ENCODE results near the gene MACROD2.

MACROD2 gene

DNA sequence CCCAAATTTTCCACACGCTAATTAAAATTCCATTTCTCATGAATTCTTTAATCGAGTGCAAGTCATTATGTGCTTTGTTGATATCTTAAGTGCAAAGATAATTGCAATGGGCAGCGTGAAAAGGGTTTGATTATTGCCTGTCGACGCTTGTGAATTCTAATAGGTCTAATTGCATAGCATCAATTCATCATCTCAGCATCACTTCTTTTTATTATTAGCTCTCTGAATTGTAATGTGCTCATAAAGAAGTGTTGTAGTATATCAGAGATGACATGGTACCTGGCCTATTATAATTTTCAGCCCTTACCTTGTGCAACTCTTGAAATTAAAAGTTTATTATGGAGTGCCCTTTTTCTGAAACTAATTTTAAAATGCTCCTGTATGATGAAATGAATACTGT is 1208.9 kb downstream of the MACROD2 start:
- no peak for DNase-seq

DNA sequence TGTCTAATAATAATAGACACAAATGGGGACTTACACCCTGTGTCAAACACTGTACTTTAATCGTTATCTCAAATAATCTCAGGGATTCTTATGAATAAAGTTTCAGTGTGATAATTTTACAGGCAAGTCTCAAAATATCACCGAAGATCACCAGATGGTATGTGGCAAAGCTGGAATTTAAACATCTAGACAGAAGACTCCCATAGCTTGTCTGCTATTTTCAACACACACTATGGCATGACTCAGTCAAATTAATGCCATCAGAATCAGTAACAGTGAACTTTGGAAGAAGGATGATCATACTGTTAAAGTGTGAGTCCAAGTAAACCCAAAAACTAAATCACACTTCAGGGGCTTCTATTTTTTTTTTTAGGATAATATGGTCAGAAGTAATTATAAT is 1209.7 kb downstream of the MACROD2 start:
- no peak for DNase-seq

DNA sequence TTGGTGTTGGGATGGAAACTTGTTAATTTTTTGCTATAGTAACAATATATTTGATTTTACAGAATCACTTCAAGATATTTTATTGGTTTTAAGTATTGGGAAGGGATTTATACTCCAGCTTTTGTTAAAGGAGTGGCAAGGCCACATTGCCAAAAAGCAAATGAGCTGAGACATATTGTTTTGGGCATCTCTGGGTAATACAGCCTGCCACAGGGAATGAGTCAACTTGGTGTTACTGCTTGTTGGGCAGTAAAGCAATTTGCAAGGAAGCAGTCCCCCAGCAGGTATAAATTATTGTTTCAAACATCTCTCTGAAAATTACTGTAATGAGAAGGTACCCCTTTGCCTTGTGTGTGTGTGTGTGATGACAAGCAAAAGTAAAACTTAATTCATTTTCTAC is 1210.4 kb downstream of the MACROD2 start:
- no peak for DNase-seq

DNA sequence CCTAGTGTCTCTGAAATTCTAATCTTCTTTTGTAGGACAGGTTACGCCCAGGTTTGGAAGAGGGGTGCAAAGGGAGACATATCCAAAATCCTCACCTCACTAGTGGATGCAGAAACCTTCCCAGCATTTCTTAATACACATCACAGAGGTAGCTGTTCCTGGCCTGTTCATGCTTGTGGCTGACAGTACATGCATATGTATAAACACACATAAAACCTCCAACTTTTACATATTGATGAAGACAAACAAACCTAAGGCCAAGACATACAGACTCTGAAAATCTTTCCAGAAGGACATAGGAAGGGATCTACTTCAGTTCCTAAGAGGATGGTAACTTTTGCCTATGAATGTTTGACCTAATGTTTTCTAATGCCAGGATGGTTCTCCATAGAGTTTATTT is 1214.2 kb downstream of the MACROD2 start:
- DNase-seq, result no peak

DNA sequence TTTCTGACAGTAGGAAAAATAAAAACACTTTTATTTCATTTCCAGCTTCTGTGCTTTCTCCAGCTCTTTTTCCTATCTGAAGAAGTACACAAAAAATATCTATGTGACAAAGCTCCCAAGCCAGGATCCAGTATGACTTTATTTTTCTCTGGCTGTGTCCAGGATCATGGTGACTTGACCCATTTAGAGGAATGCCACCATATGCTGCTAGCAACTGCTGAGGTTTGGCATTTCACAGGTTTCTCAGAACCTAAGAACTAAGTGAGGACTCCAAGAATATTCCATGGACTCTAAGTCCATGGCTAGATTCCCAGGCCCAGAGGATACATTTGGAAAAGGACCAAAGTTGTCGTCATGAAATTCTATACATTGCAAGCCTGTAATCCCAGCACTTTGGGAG is 1218.7 kb downstream of the MACROD2 start:
- DNase-seq, result no peak

DNA sequence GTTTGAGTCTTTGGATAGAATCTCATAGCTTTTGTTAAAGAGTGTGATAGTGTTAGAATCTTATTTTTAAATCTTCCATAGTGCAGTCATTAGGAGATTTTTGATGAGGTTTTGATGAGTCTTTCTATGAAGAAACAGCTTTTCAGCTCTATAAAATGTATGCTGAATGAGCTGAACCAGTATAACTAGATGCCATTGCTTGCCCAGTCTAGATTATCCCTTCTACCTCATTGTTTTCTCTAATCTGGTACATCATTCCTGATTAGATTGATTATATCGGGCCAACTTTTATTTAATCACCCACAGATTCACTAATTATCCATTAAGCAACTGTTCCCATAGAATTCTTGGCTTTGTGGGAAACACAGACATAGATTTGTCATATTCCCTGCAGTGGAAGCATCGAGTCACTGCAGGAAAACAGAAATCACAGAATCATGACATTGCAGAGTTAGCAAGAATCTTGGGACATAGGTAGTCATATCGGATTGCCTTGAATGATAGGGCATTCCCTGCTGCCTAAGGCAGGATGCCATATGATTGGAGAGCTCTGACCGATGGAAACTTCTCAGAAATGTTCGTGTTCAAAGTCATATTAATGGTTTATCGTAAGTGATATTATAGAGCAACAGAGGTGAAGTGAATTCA is 1224.8 kb downstream of the MACROD2 start:
- DNase-seq, result no peak

DNA sequence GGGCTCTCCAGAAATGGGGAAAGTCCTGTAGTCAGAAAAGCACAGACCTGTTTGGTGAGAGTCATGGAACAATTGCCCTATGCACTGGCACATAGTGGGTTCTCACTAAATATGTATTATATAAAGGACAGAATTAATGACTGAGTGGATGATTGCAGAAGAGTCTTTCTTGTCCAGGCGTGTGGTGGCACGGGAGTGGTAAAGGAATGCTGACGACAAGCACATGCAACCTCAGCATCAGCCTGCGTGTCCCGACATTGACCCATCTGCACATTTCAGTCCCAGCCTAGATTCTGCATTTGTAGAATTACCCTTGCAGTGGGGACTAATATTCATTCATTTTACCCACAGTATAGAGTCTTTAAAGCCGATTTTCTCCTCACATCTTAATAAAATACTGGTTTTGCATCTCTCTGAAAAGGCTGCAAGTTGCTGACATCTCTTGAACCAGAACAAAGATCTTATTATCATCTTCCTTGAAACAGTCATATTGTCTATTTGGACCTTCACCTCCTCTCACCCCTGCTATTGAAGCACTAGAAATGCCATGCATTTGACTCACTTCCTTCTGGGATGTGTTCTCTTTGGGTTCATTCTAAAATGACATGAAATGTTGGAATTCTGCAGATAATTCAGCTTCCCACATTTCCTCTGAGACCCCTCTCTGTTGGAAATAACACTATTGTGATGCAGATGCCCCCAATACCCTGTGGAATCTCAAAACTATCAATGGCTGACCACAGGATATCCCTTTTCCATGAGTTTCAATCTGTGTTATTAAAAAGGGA is 1225.7 kb downstream of the MACROD2 start:
- DNase-seq, result no peak

DNA sequence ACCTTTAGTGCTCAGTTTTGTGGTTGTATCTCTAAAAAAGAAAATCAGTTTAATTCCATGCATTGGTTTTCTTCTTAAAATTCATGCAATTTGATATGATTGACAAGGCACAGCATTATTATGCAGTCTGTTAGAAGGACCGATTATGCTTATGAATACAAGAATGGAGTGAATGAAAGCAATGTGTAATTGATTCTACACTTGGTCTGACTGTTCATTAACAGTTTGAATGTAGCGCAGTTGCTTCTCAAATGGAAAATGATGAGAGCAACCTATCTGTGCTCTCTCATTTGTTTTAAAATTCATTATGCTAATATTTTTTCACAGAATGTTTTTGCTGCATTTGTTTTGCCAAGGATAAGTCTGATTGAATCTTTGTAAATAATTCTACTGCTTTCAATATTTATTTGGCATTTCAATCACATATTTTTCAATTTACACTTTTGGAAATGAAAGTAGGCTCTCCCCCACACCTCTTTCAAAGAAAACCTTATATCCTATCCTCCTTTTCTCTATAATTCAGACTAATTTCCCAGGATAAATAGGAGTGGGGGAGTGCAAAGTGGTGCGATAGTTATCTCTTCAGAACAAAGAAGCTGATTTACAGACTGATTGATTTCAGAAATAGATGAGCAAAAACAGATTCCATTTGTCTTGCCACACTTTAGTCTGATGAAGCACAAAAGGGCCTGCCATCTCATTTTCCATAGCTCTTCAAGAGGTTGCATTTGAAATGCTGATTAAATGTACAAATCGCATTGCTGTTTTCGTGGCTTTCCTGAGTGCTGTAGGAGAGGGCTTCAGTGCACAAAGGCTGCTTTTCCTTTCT is 1227.4 kb downstream of the MACROD2 start:
- no peak for DNase-seq

DNA sequence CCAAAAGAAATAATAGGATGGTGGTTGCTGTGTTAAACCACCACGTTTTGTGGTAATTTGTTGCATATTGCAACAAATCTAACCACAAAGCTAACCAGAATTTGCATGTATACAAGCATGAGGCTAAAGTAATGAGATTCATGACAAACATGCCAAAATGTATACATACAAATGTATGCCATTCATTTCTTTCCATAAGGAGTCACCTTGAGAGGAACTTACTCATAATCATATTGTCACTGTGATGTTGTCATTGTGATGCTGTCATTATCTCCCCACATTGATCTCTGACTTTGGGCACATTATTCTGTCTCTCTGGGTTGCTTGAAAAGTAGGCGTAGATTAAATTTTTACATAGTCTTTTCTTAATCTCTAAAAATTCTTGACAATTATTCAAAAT is 1228.9 kb downstream of the MACROD2 start:
- no peak for DNase-seq

DNA sequence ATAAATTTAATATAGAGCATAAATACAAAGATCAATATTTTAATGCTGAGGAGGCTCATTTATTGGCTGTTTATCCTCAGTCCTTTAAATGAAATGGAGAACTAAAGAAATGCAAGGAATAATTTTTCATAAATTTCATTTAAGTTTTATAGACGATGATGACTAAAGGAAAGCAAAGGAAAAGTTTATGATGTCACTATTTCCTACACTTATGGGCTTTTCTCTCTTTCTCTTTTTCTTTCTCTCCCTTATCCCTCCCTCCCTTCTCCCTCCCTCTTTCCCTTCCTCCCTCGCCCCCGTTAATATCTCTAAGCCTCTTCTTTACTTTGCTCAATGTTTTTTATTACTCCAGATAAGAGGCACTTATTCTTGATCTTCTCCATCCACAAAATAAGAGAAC is 1231.8 kb downstream of the MACROD2 start:
- no peak for DNase-seq

DNA sequence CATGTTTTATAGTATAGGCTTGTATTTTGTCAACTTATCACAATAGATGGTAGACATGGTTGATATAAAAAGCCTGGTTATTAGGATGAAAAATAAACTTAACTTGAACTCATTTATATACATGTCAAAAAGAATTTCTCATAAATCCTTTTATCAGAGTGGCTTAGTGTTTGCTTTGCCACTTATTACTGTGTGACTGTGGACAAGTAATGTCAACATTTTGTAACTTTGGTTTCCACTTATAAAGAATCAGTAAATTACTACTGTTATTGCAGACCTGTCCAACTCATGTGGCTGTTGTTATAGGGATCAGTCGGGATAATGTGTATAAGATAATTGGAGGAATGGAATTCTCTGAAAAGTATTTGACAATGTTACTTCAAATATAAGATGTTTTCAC is 1236.9 kb downstream of the MACROD2 start:
- no peak for DNase-seq

DNA sequence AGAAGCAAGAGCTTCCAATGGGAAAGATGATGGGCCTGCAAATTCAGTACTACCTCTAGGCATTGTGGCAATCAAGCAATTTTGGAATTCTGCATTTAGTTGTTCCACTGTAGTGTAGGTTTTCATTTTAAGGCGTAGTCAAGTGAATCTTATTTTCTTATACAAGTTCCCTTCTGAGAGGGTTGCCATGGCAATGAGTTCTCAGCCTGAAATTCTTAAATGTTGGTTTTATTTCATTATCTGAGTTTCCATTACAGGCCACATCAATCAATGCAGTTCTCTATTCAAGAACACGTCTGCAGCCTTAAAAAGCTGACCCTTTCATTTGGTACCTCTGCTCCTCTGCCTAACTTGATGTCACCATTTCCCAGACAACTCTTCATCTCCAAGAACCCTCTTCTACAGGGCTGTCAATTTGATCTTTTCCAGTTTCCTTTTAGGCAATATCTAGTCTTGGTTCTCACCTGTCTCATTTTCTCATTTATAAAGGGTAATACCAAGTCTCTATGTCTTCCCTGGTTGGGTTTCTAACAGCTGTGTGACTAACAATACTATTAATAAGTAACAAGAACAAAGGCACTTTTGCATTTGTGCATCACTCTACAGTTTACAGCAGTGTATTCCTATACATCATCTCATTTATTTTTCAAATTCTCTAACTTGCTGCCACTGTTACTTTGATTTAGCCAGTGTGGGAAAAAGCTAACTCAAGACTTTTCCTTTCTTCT is 1240.3 kb downstream of the MACROD2 start:
- no peak for DNase-seq

DNA sequence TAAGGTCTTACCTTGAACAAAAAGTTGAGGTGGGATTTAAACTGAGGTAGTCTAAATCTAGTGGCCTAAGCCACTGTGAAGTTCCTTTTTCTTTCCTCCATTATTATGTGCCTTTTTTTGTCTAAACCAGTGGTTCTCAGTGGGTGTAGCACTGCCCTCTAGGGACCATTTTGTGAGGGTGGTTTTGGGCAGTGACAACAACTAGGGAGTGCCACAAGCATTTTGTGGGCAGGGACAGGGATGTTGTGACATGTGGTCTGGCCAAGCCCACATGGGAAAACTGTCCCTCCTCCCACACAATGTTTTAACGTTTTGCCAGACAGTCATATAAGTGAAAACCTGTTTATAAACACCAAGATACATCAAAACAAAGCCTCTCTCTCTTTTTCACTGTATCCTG is 1241.5 kb downstream of the MACROD2 start:
- DNase-seq, result no peak

DNA sequence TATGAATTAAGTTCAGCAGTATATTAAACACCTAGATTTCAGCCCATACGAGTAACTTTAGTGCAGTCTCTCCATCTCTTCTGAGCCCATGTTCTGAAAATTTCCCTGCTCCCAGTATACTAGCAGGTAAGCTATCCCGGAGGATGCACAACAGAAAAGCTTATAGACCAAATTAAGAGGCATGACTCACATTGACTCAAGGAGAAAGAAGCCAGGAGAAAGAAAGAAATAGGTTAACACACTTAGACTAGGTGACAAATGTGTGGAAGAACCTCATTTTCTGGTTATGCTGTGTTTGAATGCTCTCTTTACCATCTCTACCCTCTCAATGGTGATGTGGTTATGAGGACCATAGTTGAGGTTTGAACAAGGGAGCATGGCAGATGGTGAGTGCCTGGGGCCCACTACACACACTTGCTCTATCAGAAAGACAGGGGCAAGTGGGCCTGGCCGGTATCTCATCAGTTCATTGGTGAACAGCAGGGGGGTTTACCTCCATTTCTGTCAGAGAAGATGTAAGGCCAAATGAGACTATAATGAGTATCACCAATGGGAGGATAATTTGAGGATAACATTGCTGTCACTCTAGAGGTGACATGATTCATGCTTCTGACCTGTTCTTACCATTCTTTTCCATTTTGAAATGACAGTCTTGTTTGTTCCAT is 1244.4 kb downstream of the MACROD2 start:
- no peak for DNase-seq

DNA sequence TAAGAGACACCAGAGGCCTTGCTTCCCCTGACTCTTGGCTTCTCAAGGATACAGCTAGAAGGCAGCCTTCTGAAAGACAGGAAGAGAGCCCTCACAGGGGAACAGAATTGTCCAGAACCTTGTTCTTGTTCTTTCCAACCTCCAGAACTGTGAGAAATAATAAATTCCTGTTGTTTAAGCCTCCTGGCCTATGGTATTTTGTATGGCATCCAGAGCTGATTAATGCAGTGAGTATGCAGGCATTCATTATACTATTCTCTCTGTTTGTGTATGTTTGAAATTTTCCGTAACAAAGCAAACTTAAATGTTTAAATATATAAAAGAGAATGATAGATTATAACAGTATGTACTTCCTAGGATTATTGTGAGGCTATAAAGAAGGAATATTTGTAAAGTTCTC is 1245.5 kb downstream of the MACROD2 start:
- no peak for DNase-seq

DNA sequence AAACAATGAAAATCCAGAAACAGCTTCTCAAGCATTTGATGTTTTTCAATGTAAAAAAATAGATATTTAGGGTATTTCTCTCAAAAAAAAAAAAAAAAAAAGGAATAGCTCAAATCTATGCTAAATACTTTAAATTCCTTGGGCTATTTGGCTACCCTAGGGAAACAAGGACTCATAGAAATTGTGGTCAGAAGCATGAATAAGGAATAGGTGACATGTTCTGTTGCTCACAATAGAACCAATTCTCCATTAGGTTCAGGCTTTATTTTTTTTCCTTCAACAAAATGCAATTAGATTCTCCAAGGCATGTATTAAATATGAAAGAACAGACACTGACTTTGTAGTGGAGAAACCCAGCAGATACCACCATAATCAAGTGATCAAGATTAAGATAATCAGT is 1246.4 kb downstream of the MACROD2 start:
- no peak for DNase-seq

DNA sequence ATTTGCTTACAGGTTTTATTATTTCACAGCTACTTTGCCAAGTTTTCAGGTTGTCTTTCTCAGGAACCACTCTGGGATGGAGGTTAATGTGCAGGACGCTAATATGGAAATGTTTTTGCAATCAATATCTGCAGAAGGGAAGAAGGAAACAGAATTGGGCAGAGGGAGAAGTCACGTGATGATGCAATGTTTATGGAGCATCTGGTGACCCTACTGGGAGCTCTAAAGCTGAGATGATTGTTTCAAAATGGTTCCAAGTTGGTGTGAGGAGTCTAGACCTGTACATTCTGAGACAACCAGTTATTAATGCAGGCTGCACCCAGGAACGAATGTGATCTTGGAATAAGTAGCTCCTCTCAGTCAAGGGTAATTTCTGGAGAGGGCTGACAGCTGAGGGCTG is 1247.5 kb downstream of the MACROD2 start:
- DNase-seq, result no peak

DNA sequence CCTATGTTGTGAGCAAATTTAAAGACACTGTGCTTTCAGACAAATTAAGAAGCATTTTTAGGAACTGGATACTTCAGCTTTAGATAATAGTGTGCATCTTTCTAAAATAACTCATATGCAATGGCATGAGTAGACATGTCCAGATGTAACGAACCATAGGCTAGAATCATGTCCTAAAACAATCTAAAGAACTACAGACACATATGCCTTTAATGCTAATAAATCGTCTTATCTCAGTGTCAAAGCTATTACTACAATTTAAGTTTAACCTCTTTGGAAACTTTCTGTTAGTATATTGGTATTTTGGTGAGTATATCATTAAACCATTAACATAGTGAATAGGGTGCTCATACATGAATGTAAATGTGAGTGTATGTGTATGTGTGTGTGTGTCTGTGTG is 1250.6 kb downstream of the MACROD2 start:
- no peak for DNase-seq

DNA sequence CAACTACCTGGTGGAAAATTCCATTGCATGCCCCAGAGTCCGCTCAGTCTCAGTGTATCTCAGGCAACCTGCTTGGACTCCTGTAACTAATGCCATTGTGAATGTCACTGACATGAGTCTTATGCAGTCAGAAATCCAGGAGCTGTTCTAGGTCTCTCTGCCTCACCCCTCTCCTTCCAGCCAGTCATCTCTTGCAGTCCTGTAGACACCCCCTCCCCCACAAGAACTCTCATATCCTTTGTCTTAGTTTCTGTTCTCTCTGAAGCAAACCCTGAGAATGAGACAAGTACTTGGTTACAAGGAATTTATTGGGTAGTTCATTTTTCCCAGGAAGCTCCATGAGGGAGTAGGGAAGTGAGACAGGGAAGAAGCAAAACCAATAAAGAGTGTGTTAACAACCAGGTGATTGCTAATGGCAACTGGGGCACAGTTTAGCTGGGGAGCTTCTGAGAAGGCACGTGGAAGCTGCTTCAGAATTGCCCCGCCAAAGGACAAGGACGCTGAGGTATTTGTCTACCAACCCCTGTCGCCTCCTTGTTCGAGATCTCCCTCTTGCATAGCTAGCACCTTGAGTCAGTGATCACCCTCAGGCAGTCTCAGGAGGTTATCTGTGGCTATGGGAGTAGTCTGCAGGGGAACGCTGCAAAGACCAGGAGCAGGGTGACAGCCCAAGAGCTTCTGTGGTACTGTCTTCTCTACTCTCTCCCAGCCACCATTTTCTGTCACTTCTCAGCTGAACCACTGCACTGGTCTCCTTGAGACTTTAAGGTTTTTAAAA is 1253.5 kb downstream of the MACROD2 start:
- DNase-seq, result no peak

DNA sequence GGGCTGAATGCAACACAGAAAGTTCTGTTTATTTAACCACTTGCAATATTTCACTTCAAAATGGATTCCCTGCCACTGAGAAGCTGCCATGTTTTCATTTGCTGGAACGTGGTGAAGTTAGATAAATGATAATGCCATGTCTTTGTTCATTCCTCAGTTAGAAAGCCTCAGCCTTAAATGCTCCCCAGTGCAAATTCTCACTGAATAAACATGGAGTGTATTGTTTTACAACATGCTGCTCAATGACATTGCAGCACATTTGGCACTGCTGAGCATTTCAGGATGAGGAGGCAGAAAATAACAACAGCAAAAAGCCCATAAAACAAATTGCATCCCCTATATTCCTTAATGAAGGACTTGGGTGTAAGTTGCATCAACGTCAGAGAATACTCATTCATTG is 1255.9 kb downstream of the MACROD2 start:
- no peak for DNase-seq

DNA sequence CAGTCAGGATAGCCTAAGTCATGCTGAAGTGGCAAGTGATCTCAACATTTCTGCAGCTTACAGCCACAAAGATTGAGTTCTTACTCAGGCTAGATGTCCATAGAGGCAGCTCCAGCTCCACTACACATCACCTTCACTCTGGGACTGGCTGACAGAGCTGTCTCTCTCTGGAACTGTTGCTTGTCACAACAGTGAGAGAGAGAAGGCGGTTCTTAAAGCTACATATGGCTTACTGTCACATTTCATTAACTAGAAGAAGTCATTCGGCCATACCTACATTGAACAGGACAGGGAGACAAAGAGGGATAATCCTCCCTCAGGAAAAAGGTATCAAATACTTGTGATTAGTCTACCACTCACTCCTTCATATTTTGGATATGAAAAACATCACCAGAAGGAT is 1257.0 kb downstream of the MACROD2 start:
- no peak for DNase-seq

DNA sequence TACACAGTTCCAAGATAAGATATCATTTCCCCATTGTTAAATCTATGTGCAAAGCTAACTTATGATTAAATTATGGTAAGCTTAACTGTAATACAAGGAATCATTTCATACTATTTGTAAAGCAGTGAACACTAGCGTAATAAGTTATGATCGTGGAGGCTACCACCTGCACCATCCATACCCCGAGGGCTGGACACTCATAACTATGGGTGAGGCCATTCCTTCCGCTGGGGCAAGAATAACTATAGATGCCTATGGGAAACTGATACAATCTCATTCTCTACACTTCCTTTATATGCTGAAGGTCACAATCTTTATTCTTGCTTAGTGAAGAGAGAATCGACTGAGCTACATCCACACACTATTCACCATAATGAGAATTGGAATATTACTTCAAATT is 1258.1 kb downstream of the MACROD2 start:
- no peak for DNase-seq
